ENCODE results near the gene NCLN.
"Not testable (repeated sequence)": the region's sequence is repeated elsewhere in the genome, so short reads cannot be mapped to it uniquely, and the experiment has no call there.

The NCLN gene

GRCh38 chr19:3225677-3226093 is 40.0 kb downstream of the NCLN start:
- DNase-seq (ENCODE audit: low read depth), result no peak

- no peak for DNase-seq (ENCODE audit: low read depth)
These were observed 41.4 kb downstream of the NCLN start for GRCh38 chr19:3227054-3227626.

- no peak for DNase-seq (ENCODE audit: low read depth)
These were observed 43.6 kb downstream of the NCLN start for GRCh38 chr19:3229346-3229743.

- no peak for DNase-seq (ENCODE audit: low read depth)
These were observed 44.3 kb downstream of the NCLN start for GRCh38 chr19:3229888-3230496.

GRCh38 chr19:3231288-3231687 is 45.6 kb downstream of the NCLN start:
- no peak for DNase-seq (ENCODE audit: low read depth)

GRCh38 chr19:3233116-3233515 is 47.4 kb downstream of the NCLN start:
- no peak for DNase-seq (ENCODE audit: low read depth)

GRCh38 chr19:3233831-3234230 is 48.1 kb downstream of the NCLN start:
- DNase-seq (ENCODE audit: low read depth), result no peak

GRCh38 chr19:3234800-3235199 is 49.1 kb downstream of the NCLN start:
- DNase-seq (ENCODE audit: low read depth), result no peak

- DNase-seq (ENCODE audit: low read depth), result not testable (repeated sequence)
These were observed 49.9 kb downstream of the NCLN start for GRCh38 chr19:3235604-3236003.

- no peak for DNase-seq (ENCODE audit: low read depth)
These were observed 50.5 kb downstream of the NCLN start for GRCh38 chr19:3236272-3236671.

- no peak for DNase-seq (ENCODE audit: low read depth)
These were observed 52.4 kb downstream of the NCLN start for GRCh38 chr19:3238066-3238561.

- no peak for DNase-seq (ENCODE audit: low read depth)
These were observed 53.6 kb downstream of the NCLN start for GRCh38 chr19:3239367-3239766.

- no peak for DNase-seq (ENCODE audit: low read depth)
These were observed 58.3 kb downstream of the NCLN start for GRCh38 chr19:3243819-3244700.

- DNase-seq (ENCODE audit: low read depth), result no peak
These were observed 59.3 kb downstream of the NCLN start for GRCh38 chr19:3245050-3245449.

GRCh38 chr19:3248728-3249326 is 63.1 kb downstream of the NCLN start:
- DNase-seq (ENCODE audit: low read depth), result no peak

GRCh38 chr19:3249408-3249807 is 63.7 kb downstream of the NCLN start:
- no peak for DNase-seq (ENCODE audit: low read depth)

GRCh38 chr19:3250675-3251074 is 64.9 kb downstream of the NCLN start:
- DNase-seq (ENCODE audit: low read depth), result no peak

GRCh38 chr19:3251229-3251628 is 65.5 kb downstream of the NCLN start:
- DNase-seq (ENCODE audit: low read depth), result no peak

- no peak for DNase-seq (ENCODE audit: low read depth)
These were observed 66.9 kb downstream of the NCLN start for GRCh38 chr19:3252650-3253049.

- DNase-seq (ENCODE audit: low read depth), result no peak
These were observed 67.5 kb downstream of the NCLN start for GRCh38 chr19:3253270-3253669.

- DNase-seq (ENCODE audit: low read depth), result no peak
These were observed 68.8 kb downstream of the NCLN start for GRCh38 chr19:3254520-3254919.

- DNase-seq (ENCODE audit: low read depth), result no peak
These were observed 71.3 kb downstream of the NCLN start for GRCh38 chr19:3257071-3257470.

All from stimulated activated CD8-positive, alpha-beta memory T cell treated with anti-CD3 and anti-CD28 coated beads, Interleukin-12 subunit alpha, Interleukin-12 subunit beta, amount 100 ng/mL, for 1 hour (primary cell).